Neutrophil (primary cell): ENCODE measurements around the gene KLHL3.

Experiments used
- H3K27ac ChIP-seq: fragments of 200-600 bp; sonication (generic); 2 replicates; pipeline ENCODE4 v1.5.1; 2016; ENCODE audit warnings: mild to moderate bottlenecking, moderate library complexity
- H3K27me3 ChIP-seq: fragments of 200-600 bp; sonication (generic); 2 replicates; pipeline ENCODE4 v1.6.0; 2016; ENCODE audit warnings: mild to moderate bottlenecking
- H3K36me3 ChIP-seq: fragments of 200-600 bp; sonication (generic); 2 replicates; pipeline ENCODE4 v1.5.1; 2017
- H3K4me1 ChIP-seq, 2 experiments: fragments of 200-600 bp in 1 of 2; sonication (generic) in 1 of 2; 1 replicate in 1 of 2; 2 replicates in 1 of 2; pipeline versions ENCODE4 v1.5.1 to v1.6.1; 2013 to 2016; ENCODE audit warnings: low read depth in 1 of 2, low read length in 1 of 2, mild to moderate bottlenecking in 1 of 2, moderate library complexity in 1 of 2; ENCODE audit not compliant: control insufficient read depth in 1 of 2, insufficient read depth in 1 of 2
- H3K4me3 ChIP-seq, 2 experiments: fragments of 200-600 bp in 1 of 2; sonication (generic) in 1 of 2; 1 replicate in 1 of 2; 2 replicates in 1 of 2; pipeline ENCODE4 v1.5.1; 2013 to 2016; ENCODE audit warnings: low read depth in 1 of 2, low read length in 1 of 2, mild to moderate bottlenecking in 1 of 2, moderate library complexity in 1 of 2
- H3K9me3 ChIP-seq: fragments of 200-600 bp; sonication (generic); 2 replicates; pipeline ENCODE4 v1.5.1; 2016
- CTCF ChIP-seq: fragments of 200-600 bp; sonication (generic); IDR thresholded peaks from 2 replicates; pipeline ENCODE4 v1.5.1; 2016; ENCODE audit warnings: antibody characterized with exemption

The KLHL3 gene

GRCh38 chr5:137587919-137588318 is 148.0 kb downstream of the KLHL3 start:
- Histone ChIP-seq H3K27ac (no peak overlapping the region), H3K27me3 (peaks cover 46% of the 10 kb centered on the region), H3K4me3 (no peak overlapping the region), H3K4me1 (no peaks in the 10 kb centered on the region), H3K36me3 (no peaks in the 10 kb centered on the region), H3K9me3 (no peaks in the 10 kb centered on the region)
- no peak for TF ChIP-seq CTCF

GRCh38 chr5:137584262-137584661 is 151.6 kb downstream of the KLHL3 start:
- no peaks in the 10 kb centered on the region for H3K9me3 ChIP-seq
- no peak overlapping the region for H3K27ac ChIP-seq
- H3K36me3 ChIP-seq, result no peaks in the 10 kb centered on the region
- no peak overlapping the region for H3K4me3 ChIP-seq
- H3K27me3 ChIP-seq, result peaks cover 32% of the 10 kb centered on the region
- peaks cover 6 to 10% of the 10 kb centered on the region in 2 experiments for H3K4me1 ChIP-seq
- no peak for TF ChIP-seq CTCF

- no peak for TF ChIP-seq CTCF
- Histone ChIP-seq H3K27me3 (peaks cover 23% of the 10 kb centered on the region), H3K4me3 (no peak overlapping the region), H3K9me3 (no peaks in the 10 kb centered on the region), H3K27ac (no peak overlapping the region), H3K4me1 (peaks cover 6 to 10% of the 10 kb centered on the region in 2 experiments), H3K36me3 (no peaks in the 10 kb centered on the region)
Measured at GRCh38 chr5:137583129-137583528, 152.8 kb downstream of the KLHL3 start.

- Histone ChIP-seq H3K27ac (peak overlapping the region; percentile 27), H3K9me3 (no peaks in the 10 kb centered on the region), H3K4me1 (peaks cover 6 to 10% of the 10 kb centered on the region in 2 experiments), H3K27me3 (peaks cover 23% of the 10 kb centered on the region), H3K36me3 (no peaks in the 10 kb centered on the region), H3K4me3 (no peak overlapping the region)
- no peak for TF ChIP-seq CTCF
Measured at GRCh38 chr5:137582218-137582617, 153.7 kb downstream of the KLHL3 start.

- Histone ChIP-seq H3K4me3 (no peak overlapping the region), H3K27ac (peak overlapping the region; percentile 27), H3K36me3 (no peaks in the 10 kb centered on the region), H3K27me3 (peaks cover 23% of the 10 kb centered on the region), H3K9me3 (no peaks in the 10 kb centered on the region), H3K4me1 (peaks cover 6 to 10% of the 10 kb centered on the region in 2 experiments)
- TF ChIP-seq CTCF, result no peak
Measured at GRCh38 chr5:137581776-137582175, 154.1 kb downstream of the KLHL3 start.

- no peak overlapping the region for H3K4me3 ChIP-seq
- H3K27ac ChIP-seq, result no peak overlapping the region
- peaks cover 6 to 10% of the 10 kb centered on the region in 2 experiments for H3K4me1 ChIP-seq
- no peaks in the 10 kb centered on the region for H3K9me3 ChIP-seq
- H3K27me3 ChIP-seq, result peaks cover 17% of the 10 kb centered on the region
- TF ChIP-seq CTCF, result no peak
- H3K36me3 ChIP-seq, result no peaks in the 10 kb centered on the region
Measured at GRCh38 chr5:137580030-137580429, 155.9 kb downstream of the KLHL3 start.
